Measurements from ENCODE around the gene IZUMO3. TPM values are rescaled to one million over a fixed set of nuclear protein-coding genes. Genes with fewer than 3 reads are reported as not detected.

The IZUMO3 gene
- total RNA-seq, 4 donors from 2014 or later: not detected

- WGBS, 2 donors: 72 to 78% methylated on average over 4 of the region's 4 CpGs
Measured at GRCh38 chr9:24497671-24498070, 48.0 kb downstream of the IZUMO3 start.

More at GRCh38 chr9:24497671-24498070, 48.0 kb downstream of the IZUMO3 start:
- no peak for DNase-seq (ENCODE audit: low spot score in 2 of 2)
- intact Hi-C loops (cut with DNase I; ENCODE audit: low total_unique reads): no loop called here
- TF ChIP-seq POLR2A (IDR thresholded peaks at IDR 0.05) (no peak), CTCF (IDR thresholded peaks at IDR 0.05) (no peak)
- H3K4me3 ChIP-seq (ENCODE audit: low read depth, poor library complexity, severe bottlenecking): no peak overlapping the region

All from lower leg skin (tissue), 4 donors.